ENCODE data around the gene GARS1. TPM values are rescaled to one million over a fixed set of nuclear protein-coding genes. Genes with fewer than 3 reads are reported as not detected.
A peak's percentile ranks its signal among the peaks of the same experiment; 100 is the strongest.
"Not testable (repeated sequence)": the region's sequence is repeated elsewhere in the genome, so short reads cannot be mapped to it uniquely, and the experiment has no call there.

Gene GARS1
- total and polyA plus RNA-seq, 2 donors from 2014 or later, result 84.3 to 104 TPM

DNA sequence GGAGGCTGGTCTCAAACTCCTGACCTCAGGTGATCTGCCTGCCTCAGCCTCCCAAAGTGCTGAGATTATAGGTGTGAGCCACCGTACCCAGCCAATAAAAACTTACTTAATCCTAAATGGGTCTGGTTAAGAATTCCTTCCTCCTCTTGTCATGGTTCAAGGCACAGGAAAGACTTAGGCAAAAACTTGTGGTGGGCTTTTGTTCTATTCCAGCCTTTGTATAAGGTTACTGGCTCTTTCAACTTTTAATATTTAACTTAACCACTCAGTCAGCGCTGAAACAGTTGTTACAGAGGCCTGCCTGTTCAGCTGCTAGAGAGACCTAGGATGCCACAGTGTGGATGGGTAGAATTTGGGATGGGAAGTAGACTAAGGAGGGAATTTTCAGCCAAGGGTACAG, 28.1 kb upstream of the GARS1 start:
- intact Hi-C loops (cut with DNase I), result no loop called here
- H3K36me3 ChIP-seq (ENCODE audit: control insufficient read depth in 2 of 3, insufficient read depth in 3 of 3, low read length in 3 of 3), result peaks cover 0 to 7% (median 7%) of the 10 kb centered on the region in 3 donors

DNA sequence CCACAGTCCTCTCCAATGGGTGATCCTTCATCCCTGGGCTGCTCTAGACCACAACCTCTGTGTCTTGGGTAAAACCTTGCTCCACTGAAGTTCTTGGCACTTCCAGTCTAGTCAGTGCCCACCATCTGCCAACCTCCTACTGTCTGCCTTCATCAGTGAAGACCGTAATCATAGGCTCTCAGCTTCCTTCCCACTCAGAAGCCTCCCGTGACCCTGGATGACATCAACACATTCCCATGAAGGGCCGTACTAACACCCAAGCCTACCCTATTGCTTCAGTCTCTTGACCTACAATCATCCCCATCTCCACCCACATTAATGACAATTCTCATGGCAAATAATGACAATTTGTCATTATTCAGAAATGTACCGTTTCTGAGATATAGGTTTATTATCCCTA, 27.6 kb upstream of the GARS1 start:
- DNase-seq (no peak), FAIRE-seq (no peak)
- H3K4me1 ChIP-seq (ENCODE audit: control insufficient read depth in 2 of 3, insufficient read depth in 2 of 3, low read depth in 1 of 3, low read length in 3 of 3), result peaks cover 0 to 3% (median 3%) of the 10 kb centered on the region in 3 donors
- intact Hi-C loops (cut with DNase I), result no loop called here
- TF ChIP-seq, protein P1, sequence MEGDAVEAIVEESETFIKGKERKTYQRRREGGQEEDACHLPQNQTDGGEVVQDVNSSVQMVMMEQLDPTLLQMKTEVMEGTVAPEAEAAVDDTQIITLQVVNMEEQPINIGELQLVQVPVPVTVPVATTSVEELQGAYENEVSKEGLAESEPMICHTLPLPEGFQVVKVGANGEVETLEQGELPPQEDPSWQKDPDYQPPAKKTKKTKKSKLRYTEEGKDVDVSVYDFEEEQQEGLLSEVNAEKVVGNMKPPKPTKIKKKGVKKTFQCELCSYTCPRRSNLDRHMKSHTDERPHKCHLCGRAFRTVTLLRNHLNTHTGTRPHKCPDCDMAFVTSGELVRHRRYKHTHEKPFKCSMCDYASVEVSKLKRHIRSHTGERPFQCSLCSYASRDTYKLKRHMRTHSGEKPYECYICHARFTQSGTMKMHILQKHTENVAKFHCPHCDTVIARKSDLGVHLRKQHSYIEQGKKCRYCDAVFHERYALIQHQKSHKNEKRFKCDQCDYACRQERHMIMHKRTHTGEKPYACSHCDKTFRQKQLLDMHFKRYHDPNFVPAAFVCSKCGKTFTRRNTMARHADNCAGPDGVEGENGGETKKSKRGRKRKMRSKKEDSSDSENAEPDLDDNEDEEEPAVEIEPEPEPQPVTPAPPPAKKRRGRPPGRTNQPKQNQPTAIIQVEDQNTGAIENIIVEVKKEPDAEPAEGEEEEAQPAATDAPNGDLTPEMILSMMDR (IDR thresholded peaks at IDR 0.05; ENCODE audit: borderline replicate concordance, extremely low read depth, insufficient read depth), result no peak
- H3K27ac ChIP-seq (ENCODE audit: low read depth in 2 of 2, low read length in 2 of 2), result no peak overlapping the region
- H3K9me3 ChIP-seq (ENCODE audit: control insufficient read depth in 2 of 3, insufficient read depth in 1 of 3, low read length in 3 of 3), result no peaks in the 10 kb centered on the region
- no peak overlapping the region for H3K9ac ChIP-seq (ENCODE audit: low read length in 3 of 3)
- no peak overlapping the region for H3K4me3 ChIP-seq (ENCODE audit: low read length in 3 of 3)
- H3K36me3 ChIP-seq (ENCODE audit: control insufficient read depth in 2 of 3, insufficient read depth in 3 of 3, low read length in 3 of 3), result peaks cover 0 to 7% (median 7%) of the 10 kb centered on the region in 3 donors
- H3K27me3 ChIP-seq (ENCODE audit: control insufficient read depth, insufficient read depth, low read length), result no peaks in the 10 kb centered on the region

More for the DNA sequence above, 28.1 kb upstream of the GARS1 start:
- no peaks in the 10 kb centered on the region for H3K9me3 ChIP-seq (ENCODE audit: control insufficient read depth in 2 of 3, insufficient read depth in 1 of 3, low read length in 3 of 3)
- TF ChIP-seq, protein P1 (IDR thresholded peaks at IDR 0.05; ENCODE audit: borderline replicate concordance, extremely low read depth, insufficient read depth), result no peak
- no peaks in the 10 kb centered on the region for H3K27me3 ChIP-seq (ENCODE audit: control insufficient read depth, insufficient read depth, low read length)
- peak overlapping the region in 1 of 2 donors; percentile 21 for H3K27ac ChIP-seq (ENCODE audit: low read depth in 2 of 2, low read length in 2 of 2)
- DNase-seq (peak in 2 of 5 donors; percentile 57 to 63), FAIRE-seq (no peak)
- no peak overlapping the region for H3K9ac ChIP-seq (ENCODE audit: low read length in 3 of 3)
- H3K4me3 ChIP-seq (ENCODE audit: low read length in 3 of 3), result no peak overlapping the region
- peaks cover 0 to 3% (median 3%) of the 10 kb centered on the region in 3 donors for H3K4me1 ChIP-seq (ENCODE audit: control insufficient read depth in 2 of 3, insufficient read depth in 2 of 3, low read depth in 1 of 3, low read length in 3 of 3)

GRCh38 chr7:30570238-30570637, 24.4 kb upstream of the GARS1 start:
- H3K36me3 ChIP-seq (ENCODE audit: control insufficient read depth in 2 of 3, insufficient read depth in 3 of 3, low read length in 3 of 3), result peaks cover 0 to 16% (median 7%) of the 10 kb centered on the region in 3 donors
- DNase-seq; H3K9me3 ChIP-seq (ENCODE audit: control insufficient read depth in 2 of 3, insufficient read depth in 1 of 3, low read length in 3 of 3); H3K27me3 ChIP-seq (ENCODE audit: control insufficient read depth, insufficient read depth, low read length); H3K4me1 ChIP-seq (ENCODE audit: control insufficient read depth in 2 of 3, insufficient read depth in 2 of 3, low read depth in 1 of 3, low read length in 3 of 3); H3K27ac ChIP-seq (ENCODE audit: low read depth in 2 of 2, low read length in 2 of 2); H3K4me3 ChIP-seq (ENCODE audit: low read length in 3 of 3); H3K9ac ChIP-seq (ENCODE audit: low read length in 3 of 3); intact Hi-C loops (cut with DNase I); FAIRE-seq: not testable (repeated sequence)

GRCh38 chr7:30572212-30572841, 22.4 kb upstream of the GARS1 start:
- Histone ChIP-seq H3K9ac (ENCODE audit: low read length in 3 of 3) (no peak overlapping the region), H3K9me3 (ENCODE audit: control insufficient read depth in 2 of 3, insufficient read depth in 1 of 3, low read length in 3 of 3) (no peaks in the 10 kb centered on the region), H3K4me1 (ENCODE audit: control insufficient read depth in 2 of 3, insufficient read depth in 2 of 3, low read depth in 1 of 3, low read length in 3 of 3) (no peaks in the 10 kb centered on the region), H3K4me3 (ENCODE audit: low read length in 3 of 3) (no peak overlapping the region), H3K27me3 (ENCODE audit: control insufficient read depth, insufficient read depth, low read length) (no peaks in the 10 kb centered on the region), H3K27ac (ENCODE audit: low read depth in 2 of 2, low read length in 2 of 2) (no peak overlapping the region), H3K36me3 (ENCODE audit: control insufficient read depth in 2 of 3, insufficient read depth in 3 of 3, low read length in 3 of 3) (peaks cover 0 to 20% (median 5%) of the 10 kb centered on the region in 3 donors)
- DNase-seq, result no peak
- no peak for FAIRE-seq
- TF ChIP-seq, protein P1 (IDR thresholded peaks at IDR 0.05; ENCODE audit: borderline replicate concordance, extremely low read depth, insufficient read depth), result no peak
- intact Hi-C loops (cut with DNase I), result no loop called here

All from kidney (tissue), 14 donors.